Femur (tissue), 1 donor: ENCODE data around the gene COQ9.
"Not testable (repeated sequence)": the region's sequence is repeated elsewhere in the genome, so short reads cannot be mapped to it uniquely, and the experiment has no call there.

ENCODE experiments used
- DNase-seq: peaks from one replicate; pipeline ENCODE4 v3.0.0-alpha.2; 2017

Gene COQ9

GRCh38 chr16:57427307-57427706, 20.0 kb upstream of the COQ9 start:
- no peak for DNase-seq

GRCh38 chr16:57427824-57428223, 19.5 kb upstream of the COQ9 start:
- no peak for DNase-seq

GRCh38 chr16:57430955-57431354, 16.3 kb upstream of the COQ9 start:
- DNase-seq = no peak

GRCh38 chr16:57432505-57432904, 14.8 kb upstream of the COQ9 start:
- DNase-seq = no peak

GRCh38 chr16:57432989-57433388, 14.3 kb upstream of the COQ9 start:
- DNase-seq = no peak

- DNase-seq = no peak
These were observed 13.3 kb upstream of the COQ9 start for GRCh38 chr16:57434003-57434402.

GRCh38 chr16:57435838-57436237, 11.4 kb upstream of the COQ9 start:
- DNase-seq = no peak

GRCh38 chr16:57439947-57440346, 7.3 kb upstream of the COQ9 start:
- DNase-seq = not testable (repeated sequence)

- DNase-seq = not testable (repeated sequence)
These were observed 6.7 kb upstream of the COQ9 start for GRCh38 chr16:57440551-57440950.

- DNase-seq = no peak
These were observed 2.6 kb upstream of the COQ9 start for GRCh38 chr16:57444711-57445110.

- DNase-seq = no peak
These were observed 1.8 kb upstream of the COQ9 start for GRCh38 chr16:57445510-57445909.

GRCh38 chr16:57446531-57447185, 621 bp upstream of the COQ9 start:
- DNase-seq = no peak

GRCh38 chr16:57452021-57452420, 4.7 kb downstream of the COQ9 start:
- no peak for DNase-seq

GRCh38 chr16:57462209-57462977, 15.1 kb downstream of the COQ9 start, which contains the start of gene POLR2C:
Gene POLR2C (plus strand): TSS chr16:57462679. CDS start chr16:57462725, 46 bp downstream.
- peak; percentile 93 for DNase-seq

GRCh38 chr16:57462978-57463362, 15.7 kb downstream of the COQ9 start:
- DNase-seq = no peak

- DNase-seq = no peak
These were observed 17.2 kb downstream of the COQ9 start for GRCh38 chr16:57464523-57464922.

- no peak for DNase-seq
These were observed 21.1 kb downstream of the COQ9 start for GRCh38 chr16:57468346-57468745.

GRCh38 chr16:57469046-57469445, 21.8 kb downstream of the COQ9 start:
- no peak for DNase-seq

GRCh38 chr16:57469917-57470470, 22.7 kb downstream of the COQ9 start:
- no peak for DNase-seq

- DNase-seq = no peak
These were observed 23.4 kb downstream of the COQ9 start for GRCh38 chr16:57470711-57471110.

- no peak for DNase-seq
These were observed 23.9 kb downstream of the COQ9 start for GRCh38 chr16:57471209-57471608.

- no peak for DNase-seq
These were observed 24.8 kb downstream of the COQ9 start for GRCh38 chr16:57471852-57472664.

GRCh38 chr16:57472665-57473060, 25.4 kb downstream of the COQ9 start:
- no peak for DNase-seq
